Stimulated activated CD8-positive, alpha-beta memory T cell treated with anti-CD3 and anti-CD28 coated beads, Interleukin-12 subunit alpha, Interleukin-12 subunit beta, amount 100 ng/mL, for 1 hour (primary cell): ENCODE data around the gene ABHD8.

Experiments
- DNase-seq: peaks from one replicate; pipeline ENCODE4 v3.0.0-alpha.2; 2020; ENCODE audit warnings: low read depth

ABHD8 gene

DNA sequence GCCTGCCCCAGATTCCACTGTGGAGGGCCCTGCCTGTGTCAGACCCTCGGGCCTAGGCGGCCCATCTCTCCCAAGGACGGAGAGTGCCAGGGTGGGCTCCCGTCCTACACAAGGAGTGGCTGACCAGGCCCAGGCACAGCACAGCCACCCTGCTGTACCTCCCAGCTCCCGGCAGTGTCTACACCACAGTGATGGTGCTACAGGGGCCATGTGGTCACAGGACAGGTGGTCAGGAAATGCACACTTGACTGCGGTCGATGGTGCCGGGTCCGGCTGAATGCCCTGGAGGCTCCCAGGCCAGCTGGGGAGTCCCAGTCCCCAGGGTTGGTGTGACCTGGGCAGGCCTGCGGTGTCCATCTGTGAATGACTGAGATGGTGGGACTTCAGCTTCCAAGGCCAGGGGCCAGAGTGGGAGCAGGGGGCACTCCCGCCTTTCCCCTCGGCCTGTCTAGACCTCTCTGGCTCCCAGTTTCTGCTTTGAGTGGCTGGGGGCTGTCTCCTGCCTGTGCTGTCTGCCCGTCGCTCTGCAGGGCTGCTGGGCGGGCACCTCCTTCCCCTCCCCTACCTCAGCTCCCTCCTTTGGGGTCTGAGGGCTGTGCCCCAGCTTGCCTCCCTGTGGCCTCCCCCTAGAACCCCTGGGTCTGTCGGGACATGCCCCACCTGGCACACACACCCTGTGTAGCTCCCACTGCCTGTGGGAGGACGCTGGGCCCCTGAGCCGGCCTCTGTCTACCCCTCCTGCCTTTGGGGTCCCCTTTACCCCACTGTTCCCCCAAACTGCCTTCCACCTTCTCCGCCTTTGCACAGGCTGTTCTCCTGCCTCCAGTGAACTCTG is 18.6 kb upstream of the ABHD8 start:
- DNase-seq, result no peak

DNA sequence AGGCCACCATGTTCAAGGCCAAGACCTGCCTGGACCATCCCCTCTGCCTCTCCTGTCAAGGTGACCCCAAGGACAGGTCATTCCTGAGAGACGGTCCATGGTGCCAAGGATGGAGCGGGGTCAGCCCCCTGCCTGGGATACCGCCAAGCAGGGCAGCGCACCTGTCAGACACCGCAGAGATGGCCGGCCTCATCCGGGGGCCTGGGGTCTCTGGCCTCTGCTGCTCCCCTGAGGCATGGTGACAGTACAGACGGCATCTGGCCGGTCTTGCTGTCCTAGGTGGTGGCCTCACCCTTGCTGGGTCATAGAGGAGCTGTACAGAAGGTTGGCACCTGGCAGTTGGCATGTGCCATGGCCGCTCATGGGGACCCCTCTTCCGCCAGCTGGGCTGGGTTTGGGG is 17.2 kb upstream of the ABHD8 start:
- DNase-seq, result no peak

DNA sequence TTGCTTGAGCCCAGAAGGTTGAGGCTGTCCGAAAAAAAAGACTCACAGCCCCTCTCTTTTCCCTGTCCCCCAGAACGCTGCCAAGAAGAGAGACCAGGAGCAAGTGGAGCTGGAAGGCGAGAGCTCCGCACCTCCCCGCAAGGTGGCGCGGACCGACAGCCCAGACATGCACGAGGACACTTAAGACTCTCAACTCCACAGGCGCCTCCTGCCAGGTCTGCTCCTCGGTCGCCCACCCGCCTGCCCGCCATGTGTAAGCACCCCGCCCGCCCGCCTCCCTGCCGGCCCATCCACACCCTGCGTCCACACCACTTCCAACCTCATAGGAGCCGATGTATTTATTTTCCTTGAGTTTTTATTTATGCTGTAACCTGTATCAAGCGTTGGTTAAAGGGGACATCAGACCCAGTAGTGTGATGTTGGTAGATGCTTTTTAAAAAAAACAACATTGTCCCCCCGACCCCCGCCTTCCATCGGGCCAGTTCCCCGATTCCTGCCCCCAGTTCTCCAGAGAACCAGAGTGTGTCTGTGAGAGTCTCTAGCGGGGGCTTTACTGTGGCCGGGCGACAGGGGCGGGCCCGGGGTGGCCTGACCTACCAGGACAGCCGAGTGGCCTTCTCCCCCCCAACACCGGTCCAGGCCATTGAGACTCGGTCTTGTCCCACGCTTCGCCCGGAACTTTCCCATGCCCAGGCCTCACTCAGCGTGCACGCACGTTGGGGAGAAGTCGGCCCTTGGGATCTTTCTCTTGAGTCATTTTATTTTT is 16.4 kb upstream of the ABHD8 start:
- no peak for DNase-seq

DNA sequence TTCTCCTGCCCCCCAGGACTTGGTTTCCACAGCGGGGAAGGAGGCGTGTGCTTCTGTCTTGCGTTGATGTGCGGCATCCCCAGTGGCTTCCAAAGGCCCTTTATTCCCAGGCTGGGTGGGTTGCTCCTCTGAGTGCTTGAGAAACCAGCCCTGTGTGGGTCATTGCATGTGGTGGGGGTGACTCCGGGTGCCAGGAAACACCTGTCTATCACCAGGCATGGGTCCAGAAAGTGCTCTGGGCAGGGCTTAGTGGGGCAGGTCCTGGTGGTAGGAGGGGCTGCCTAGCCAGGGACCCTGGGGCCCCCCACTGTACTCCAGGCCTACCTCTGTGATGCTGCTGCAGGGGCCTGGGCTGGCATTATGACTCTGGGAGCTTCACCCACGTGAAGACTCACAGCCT is 15.7 kb upstream of the ABHD8 start:
- DNase-seq, result no peak

DNA sequence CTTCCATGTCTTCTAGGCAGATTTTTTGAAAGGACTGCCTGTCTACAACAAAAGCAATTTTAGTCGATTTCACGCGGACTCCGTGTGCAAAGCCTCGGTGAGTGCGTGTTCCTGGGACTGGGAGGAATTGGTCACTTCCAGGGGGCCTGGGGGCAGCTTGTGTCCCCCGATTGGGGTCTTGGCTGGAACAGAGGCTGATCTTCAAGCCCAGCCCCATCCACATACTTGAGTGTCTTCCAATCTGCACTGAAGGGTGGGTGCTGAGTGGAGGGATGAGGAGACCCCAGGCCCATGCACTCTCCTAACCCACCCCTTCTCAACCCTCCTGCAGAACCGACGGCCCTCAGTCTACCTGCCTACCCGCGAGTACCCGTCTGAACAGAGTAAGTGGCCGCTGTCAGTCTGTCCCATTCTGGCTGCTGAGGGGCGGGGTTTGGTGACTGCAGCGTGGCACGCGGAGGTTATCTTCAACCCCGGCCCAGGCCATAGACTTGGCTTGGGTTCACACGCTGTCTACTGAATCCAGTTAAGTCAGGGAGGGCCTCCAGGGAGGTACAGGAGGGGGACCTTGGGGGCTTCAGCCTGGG is 10.9 kb upstream of the ABHD8 start:
- DNase-seq, result no peak

DNA sequence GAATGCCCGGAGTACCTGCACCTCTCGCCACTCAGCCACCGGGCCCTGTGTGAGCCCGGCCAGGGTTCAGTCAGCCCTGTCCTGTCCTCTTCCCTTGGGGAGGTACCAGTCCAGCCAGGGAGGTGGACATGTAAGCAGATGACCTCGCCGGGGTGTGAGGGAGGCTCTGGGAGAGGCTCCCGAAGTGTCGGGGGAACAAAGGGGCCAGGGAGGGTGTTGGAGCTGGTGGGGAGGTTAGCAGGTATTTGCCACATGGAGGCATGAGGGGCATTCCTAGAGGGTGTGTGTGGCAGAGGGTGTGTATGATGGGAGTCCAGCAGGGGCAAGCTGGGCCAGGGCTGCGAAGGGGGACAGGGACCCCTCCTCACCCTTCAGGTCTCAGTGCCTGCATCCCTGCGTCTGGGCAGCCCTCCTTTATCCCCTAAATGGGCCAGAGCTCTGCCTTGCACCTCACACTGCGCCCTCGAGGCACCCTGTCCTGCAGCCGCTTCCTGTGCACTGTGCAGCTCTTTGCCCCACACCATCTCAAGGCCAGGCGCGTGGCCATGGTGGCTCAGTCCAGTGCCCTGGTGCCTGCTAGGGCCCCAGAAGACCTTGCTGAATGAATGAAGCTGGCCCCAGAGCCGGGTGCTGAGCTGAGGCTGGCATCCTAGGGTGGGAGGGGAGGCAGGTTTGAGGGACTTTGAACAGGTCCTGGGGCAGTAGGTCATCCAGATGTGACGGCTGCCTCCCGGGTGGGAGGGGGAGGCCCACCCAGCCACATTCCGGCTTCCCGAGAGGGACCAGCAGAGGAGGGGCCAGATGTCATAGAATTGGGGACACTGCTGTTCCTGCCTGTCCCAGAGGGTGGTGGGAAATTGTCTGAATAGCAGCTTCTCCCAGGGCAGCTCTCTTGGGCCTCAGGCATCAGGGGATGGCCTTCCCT is 9.2 kb upstream of the ABHD8 start:
- no peak for DNase-seq

DNA sequence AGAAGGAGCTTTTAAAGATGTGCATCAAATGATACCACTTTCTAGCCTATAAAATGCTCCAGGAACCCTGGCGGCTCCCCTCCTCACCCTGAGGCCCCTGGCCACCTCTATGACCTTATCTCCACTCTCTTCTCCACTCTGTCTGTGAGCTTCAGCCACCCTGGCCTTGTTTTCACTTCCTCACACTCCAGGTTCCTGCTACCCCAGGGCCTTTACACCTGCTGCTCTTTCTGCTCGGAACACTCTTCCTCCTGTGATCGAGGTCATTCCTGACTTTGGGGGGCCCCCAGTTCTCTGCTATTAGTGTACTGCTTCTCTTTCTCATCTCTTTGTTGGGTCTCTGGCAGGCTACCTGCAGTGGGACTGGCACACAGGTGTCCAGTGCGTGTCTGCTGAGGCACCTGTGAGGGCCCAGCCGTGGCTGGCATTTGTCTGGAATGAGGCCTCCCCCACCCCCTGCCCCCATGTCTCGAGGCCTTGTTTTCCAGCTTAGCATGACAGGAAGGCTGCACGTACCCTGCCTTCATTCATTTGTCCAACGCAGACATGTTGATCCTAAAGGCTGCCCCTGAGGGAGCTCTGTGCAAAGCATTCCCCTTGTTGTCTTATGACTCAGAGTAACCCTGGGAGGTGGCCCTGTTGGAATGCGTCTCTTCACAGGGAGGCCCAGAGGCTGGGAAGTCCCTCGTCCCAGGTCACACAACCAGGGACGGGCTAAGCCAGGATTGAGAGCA is 8.4 kb upstream of the ABHD8 start:
- no peak for DNase-seq

DNA sequence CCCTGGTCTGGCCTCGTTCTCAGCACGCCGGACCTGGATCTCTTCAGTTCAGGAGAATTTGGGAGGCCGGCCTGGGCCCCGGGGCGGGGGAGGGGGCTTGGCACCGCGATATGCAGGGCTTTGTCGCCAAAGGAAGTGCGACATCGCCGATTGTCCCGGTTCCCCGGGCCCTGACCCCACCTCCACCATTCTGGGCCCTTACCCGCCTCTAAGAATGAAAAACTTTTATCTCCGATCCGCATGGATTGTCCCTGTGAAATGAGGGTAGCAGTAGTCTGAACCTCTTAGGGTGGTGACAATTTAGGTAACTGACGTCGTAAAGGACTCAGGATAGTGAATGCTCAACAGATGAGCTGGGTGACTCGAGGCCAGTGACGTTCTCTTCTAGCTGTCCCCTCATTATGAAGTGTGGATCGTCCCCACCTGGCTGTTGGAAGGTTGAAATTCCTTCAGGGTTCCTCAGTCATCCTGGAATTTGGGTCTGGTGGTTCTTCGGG is 6.8 kb upstream of the ABHD8 start:
- no peak for DNase-seq

DNA sequence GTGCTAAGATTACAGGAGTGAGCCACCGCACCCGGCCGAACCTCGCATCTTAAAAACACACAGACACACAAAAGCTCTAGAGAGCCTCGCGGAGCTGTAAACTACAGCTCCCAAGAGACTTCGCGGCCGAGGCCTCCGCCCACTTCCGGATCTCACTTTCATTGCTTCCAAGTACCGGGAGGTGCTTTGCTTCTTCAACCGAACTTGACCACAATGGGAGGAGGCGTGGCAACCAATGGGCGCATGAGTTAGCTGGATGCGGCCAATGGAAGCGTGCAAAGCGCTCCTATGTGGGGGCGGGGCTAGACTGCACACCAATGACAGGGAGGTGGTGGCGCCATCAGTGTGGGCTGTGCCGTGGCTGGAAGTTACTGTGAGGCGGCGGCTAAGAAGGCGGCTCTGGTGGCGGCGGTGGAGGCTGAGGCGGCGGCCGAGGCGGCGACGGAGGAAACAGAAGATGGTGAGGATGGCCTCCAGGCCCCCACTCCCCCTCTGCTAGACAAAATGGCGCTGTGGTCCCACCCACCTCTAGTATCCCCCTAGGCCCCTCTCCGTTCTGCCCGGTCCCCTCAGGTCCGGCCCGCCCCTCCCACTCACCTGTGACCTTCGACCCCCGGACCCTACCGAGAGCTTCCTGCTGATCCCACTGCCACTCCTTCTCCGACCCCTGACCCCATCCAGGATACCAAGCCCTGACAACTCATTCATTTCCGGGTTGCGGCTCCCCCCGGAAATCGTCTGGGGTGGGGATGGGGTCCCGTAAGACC is 6.2 kb upstream of the ABHD8 start, which contains the start of gene DDA1:
TSS of gene DDA1 (plus strand) at position 366 of the 767 bp plus-strand sequence. CDS start at position 458, 92 bp downstream.
- peak; percentile 99 for DNase-seq

DNA sequence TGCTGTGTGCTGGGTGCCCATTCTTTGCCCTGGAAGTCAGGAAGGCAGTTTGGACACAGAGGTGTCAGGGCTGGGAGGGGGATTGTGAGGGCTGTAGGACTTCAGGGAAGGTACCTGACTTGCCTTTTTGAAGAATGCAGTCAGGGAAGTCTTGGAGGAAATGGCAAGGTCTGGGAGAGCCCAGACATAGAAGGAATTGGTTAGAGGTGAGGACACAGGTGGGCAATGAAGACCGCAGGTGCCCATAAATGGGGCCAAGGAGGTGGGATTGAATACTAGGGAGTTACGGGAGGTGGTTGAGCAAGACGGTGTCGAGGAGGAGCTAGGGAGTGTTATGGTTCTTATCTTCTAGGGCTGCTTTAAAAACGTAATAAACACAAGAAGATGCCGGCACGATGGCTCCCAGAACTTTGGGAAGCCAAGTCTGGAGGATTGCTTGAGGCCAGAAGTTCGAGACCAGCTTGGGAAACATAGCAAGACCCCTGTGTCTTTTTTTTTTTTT is 4.7 kb upstream of the ABHD8 start:
- no peak for DNase-seq

DNA sequence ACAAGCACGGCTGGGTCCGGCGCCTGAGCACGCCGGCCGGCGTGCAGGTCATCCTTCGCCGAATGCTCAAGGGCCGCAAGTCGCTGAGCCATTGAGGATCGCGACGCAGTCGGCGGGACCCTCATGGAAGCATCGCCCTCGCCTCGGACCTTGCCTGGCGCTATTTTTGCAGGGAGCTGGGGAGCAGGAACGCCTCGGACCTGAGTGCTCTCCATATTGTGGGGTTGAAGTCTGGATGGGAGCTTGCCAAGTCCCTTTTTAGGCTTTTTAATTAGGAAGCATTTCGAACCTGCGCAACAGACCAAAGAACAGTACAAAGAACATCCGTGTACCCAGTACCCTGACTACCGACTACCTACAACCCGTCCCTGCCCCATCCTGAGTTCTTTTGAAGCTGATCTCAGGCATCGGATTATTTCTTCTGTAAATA is 3.1 kb upstream of the ABHD8 start:
- no peak for DNase-seq

DNA sequence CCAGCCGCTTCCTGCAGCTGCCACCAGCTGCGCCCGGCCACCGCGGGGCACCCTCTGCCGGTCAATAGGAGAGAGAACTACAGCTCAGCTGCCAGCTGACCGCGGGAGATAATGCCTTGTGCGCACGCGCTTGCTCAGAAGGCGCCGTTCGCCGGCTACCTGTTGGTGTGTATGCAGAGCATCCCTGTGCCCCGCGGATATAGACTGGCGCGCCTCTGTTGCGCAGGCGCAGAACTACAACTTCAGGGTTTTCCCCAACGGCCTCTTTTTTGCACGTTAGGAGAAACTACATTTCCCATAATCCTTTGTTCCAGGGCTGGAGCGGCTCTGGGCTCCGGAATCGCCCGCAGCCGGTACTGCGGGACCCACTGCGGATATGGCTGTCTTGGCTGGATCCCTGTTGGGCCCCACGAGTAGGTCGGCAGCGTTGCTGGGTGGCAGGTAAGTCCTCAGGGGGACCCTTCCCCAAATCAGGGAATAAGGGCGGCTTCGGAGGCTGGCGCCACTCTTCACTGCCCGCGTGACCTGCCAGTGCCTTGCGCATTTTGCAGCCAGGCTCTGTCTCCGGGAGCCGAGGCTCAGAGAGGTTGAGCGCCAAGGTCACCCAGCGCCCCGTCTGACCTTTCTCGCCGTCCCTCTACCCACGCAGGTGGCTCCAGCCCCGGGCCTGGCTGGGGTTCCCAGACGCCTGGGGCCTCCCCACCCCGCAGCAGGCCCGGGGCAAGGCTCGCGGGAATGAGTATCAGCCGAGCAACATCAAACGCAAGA is 2.5 kb upstream of the ABHD8 start, which contains the start of gene MRPL34:
TSS of gene MRPL34 (plus strand) at position 356 of the 768 bp plus-strand sequence. CDS start at position 377, 21 bp downstream.
- peak; percentile 89 for DNase-seq

DNA sequence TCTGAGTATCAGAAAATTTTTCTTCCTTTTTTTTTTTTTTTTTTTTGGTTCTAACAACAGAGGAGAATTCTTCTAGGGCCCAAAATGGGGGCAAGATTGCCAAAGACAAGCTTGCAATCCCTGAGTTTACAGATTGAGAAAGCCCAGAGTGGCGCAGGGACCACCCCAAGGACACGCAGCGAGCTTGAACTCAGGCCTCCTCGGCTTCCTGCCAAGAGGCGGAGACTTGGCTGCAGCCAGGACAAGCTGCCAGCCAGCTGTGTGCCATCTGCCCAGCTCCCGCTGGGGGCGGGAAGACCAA is 1.9 kb upstream of the ABHD8 start:
- no peak for DNase-seq

DNA sequence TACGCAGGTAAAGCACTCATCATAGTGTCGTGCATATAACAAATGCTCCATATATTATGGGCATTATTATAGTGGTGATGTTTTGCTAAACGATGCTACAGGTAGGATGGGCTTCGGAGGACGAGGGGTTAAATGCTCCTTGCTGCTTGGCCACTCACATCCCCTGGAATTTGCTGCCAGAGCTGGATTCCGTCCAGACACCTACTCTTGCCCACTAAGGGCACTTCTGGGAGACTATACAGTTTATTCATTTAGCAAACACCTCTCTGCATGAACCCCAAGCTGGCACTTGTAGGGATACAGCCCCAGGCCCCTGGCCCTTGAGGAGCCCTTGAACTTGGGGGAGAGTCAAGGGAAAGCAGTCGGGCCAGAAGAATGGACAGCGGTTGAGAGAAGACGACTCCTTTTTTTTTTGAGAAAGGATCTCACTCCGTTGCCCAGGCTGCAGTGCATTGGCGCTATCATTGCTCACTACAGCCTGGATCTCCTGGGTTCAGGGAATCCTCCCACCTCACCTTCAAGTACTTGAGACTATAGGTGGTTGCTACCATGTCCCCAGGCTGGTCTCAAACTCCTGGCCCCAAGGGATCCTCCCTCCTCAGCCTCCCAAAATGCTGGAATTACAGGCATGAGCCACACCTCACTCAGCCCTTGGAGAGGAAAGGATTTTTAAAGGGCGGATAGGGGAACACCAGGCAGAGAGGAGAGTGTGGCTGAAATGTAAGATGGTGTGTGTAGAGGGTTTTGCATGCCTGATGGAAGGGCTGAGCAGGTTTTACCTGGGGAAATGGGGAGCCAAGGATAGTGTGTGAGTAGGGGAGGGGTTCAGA is 1.4 kb upstream of the ABHD8 start:
- no peak for DNase-seq

DNA sequence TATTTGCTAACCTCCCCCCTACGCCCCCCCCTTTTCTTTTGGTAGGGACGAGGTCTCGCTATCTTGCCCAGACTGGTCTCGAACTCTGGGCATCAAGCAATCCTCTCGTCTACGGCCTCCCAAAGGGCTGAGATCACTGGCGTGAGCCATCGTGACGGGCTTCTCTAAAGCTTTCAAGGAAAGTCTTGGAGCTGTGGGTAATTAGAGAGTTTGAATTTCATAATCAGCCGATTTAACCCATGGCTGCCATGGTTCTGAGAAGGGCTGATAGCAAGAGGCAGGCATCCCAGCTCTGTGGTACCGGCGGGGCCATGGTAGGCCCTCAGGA is 679 bp upstream of the ABHD8 start:
- no peak for DNase-seq

DNA sequence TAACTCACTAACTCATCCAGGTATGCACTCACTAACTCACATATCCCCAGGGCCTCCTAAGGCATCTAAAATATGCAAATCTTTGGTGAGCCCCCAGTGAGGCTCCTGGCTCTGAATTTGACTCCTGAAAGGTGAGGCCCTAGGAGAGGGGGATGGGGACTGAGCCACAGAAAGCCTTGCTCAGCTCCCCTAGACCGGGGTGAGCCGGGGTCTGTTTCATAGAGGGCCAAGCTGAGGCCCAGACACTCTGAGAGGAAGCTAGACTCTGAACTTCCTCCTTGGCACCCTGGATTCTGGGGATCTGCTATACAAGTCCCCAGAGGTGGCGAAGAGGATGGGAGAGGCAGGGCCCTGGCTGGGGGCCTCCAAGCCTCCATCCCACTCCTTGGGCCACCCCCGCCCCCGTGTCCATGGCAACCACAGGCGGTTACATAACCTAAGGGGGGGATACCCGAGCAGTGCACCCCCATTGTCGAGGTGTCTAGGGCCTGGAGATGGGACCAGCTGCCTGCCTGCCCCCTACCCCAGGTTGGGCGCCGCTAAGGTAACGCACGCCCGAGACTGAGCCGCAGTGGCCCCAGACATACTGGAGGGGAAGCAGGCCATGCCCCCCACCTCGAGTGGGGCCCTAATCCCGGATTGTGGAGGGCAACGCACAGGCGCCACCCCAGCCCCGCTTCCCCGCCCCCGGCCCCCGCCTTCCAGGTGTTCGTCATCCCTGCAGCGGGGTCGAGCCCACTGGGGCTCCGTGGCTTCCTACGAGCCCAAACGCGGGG is 646 bp downstream of the ABHD8 start:
- no peak for DNase-seq

DNA sequence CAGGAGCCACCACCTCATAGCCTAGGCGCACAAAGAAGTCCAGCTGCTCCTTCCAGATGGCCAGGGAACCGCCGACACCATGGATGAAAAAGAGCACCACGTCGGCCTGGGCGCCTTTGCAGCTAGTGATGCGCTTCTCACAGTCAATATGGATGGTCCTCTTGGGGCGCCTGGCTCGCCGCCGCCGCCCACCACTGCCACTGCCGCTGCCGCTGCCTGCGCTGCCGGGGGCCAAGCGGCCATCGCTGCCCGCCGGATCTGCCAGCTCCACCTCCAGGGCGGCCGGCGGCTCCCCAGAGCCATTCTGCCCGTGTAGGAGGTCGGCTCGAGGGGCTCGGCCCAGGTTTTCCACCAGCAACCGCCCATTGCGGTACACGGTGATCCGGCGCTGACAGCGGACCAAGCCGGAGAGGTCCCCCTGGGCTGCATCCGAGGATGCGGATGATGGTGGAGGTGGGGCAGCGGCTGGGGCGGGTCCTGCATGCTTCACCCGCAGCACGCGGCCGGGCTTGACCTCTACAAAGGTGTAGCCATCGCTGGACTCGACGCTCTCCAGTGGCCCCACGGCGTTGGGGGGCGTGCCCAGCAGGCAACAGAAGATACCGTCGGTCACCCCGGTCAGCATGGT is 2.1 kb downstream of the ABHD8 start:
- no peak for DNase-seq
